ENCODE data around the gene DDRGK1.

Gene DDRGK1

DNA sequence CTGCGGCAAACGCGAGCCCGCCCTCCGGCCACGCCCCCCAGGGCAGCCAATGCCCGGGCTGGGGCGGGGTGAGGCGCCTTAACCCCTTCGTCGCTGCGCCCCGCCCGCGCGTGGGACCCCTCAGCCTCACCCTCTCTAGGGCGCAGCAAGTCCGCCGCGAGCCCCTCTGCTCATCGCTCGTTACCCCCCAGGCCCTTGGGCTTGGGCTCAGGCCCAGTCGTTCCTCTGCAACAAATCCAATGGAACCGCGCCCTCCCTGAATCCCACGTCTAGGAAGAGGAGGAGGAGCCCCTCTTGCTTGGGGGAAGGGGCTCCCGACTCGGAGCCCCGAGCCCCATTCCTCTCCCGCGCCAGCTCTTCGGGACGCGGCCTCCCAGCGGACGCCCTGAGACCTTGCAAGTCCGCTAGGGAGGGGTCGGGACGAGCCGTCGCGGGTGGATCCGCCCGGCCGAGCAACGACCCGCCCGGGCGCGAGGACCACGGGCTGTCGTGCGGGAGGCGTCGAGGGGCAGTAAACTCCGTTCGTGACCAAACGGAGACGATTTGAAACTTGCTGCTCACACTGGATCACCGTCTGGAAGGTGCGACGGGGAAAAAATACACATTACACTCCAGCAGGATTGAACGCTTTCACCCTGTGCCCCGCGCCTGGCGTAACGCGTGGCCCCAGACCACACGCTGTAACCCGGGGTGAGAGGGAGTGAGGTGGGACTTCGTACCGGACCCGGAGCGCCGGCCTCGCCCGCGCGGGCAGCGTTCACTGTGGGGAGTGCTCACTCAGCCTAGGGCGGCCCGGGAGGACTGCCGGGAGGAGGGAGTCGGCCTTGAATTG, 30.7 kb downstream of the DDRGK1 start:
- H3K27me3 ChIP-seq (ENCODE audit: insufficient read depth, low read length), result peaks cover 12% of the 10 kb centered on the region; the same call in 1 of the 2 replicates
- peak overlapping the region; percentile 58 for H3K27ac ChIP-seq (ENCODE audit: low read length)

DNA sequence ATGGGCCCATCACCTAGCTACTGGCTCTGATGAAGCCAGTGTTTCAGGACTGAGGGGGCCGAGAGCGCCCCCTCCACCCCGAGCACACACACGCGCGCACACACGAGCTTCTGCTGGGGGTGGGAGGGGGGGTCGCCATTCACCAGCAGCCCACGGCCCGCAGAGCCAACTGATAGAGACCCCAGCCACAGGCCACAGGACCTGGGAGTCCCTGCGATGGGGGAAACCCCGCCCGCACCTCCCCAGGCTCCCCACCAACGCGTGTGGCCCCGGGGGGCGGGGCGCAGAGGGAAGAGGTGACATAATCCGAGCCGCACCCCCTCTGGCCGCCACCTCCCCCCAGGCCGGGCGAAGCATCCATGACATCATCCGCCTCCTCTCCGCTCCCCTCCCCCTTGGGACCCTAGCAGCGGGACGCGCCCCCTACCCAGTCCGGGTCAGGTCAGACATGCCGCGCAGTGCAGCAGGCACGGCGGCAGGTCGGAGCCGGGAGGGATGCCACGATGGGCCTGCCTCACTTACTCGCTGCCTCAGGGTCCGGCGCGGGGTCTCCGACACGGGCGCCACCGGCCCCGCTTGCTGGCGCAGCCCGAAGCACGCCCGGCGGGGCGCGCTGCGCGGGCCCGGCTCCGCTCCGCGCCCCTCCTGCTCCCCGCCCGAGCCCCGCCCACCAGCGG, 31.4 kb downstream of the DDRGK1 start, which contains the start of gene LZTS3:
Gene LZTS3, minus strand, starts transcription at position 617 of the 677 bp plus-strand sequence. CDS start 6,386 bp downstream, outside the sequence.
- peak within 1 kb of the TSS; percentile 92 for H3K4me3 ChIP-seq (ENCODE audit: low read length)
- H3K27me3 ChIP-seq (ENCODE audit: insufficient read depth, low read length), result peaks cover 17% of the 10 kb centered on the region; the same call in 1 of the 2 replicates
- H3K4me1 ChIP-seq (ENCODE audit: insufficient read depth, low read length), result peaks cover 27% of the 10 kb centered on the region; the same call in 1 of the 2 replicates
- H3K9ac ChIP-seq (ENCODE audit: low read depth, low read length), result peak within 1 kb of the TSS; percentile 88
- H3K9me3 ChIP-seq (ENCODE audit: insufficient read depth, low read depth, low read length), result no peaks in the 10 kb centered on the region
- peak within 1 kb of the TSS; percentile 58 for H3K27ac ChIP-seq (ENCODE audit: low read length)
- no peaks in the 10 kb centered on the region for H3K36me3 ChIP-seq (ENCODE audit: insufficient read depth, low read depth, low read length)

More for the DNA sequence above, 30.7 kb downstream of the DDRGK1 start:
- peak overlapping the region; percentile 92 for H3K4me3 ChIP-seq (ENCODE audit: low read length)
- H3K9ac ChIP-seq (ENCODE audit: low read depth, low read length), result peak overlapping the region; percentile 88
- no peaks in the 10 kb centered on the region for H3K9me3 ChIP-seq (ENCODE audit: insufficient read depth, low read depth, low read length)
- H3K4me1 ChIP-seq (ENCODE audit: insufficient read depth, low read length), result peaks cover 23% of the 10 kb centered on the region; the same call in 1 of the 2 replicates
- no peaks in the 10 kb centered on the region for H3K36me3 ChIP-seq (ENCODE audit: insufficient read depth, low read depth, low read length)

DNA sequence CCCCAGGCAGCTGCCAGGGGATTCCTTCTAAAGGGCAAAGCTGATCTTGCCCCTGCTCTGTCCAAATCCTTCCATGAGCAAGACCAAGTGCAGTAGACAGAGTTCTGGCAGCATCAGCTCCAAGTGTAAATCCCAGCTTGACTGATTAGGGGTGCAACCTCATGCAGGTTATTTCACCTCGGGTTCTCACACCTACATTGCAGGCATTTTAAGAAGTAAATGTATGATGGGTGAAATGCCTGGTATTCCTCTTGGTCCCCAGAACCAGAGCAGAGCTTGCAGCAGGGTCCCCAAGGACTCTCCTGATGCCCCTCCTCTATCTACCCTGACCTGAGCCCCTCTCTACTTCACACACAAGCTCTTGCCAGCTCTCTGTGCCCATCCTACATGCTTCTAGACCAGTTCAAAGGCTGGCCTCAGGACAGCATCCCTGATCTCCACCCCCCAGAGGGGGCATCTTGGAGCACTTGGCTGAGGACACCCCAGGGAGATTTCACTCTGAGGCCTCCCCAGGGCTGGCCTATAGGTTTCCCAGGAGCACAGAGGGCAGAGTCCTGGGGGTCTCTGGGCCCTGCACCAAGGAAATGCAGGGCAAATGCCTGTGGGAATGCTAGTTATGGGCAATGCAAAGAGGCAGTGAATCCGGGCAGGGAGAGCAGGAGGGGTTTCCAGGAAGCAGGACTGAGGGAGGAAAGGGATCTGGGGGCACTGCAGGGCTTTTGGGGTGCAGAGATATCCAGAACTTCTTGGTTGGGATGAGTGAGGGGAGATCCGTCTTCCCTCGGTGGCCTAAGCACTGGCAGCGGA, 32.2 kb downstream of the DDRGK1 start:
- Histone ChIP-seq H3K27ac (ENCODE audit: low read length) (no peak overlapping the region), H3K4me3 (ENCODE audit: low read length) (peak overlapping the region; percentile 92), H3K9ac (ENCODE audit: low read depth, low read length) (peak overlapping the region; percentile 83; the same call in 1 of the 2 replicates), H3K27me3 (ENCODE audit: insufficient read depth, low read length) (peaks cover 25% of the 10 kb centered on the region), H3K9me3 (ENCODE audit: insufficient read depth, low read depth, low read length) (no peaks in the 10 kb centered on the region), H3K4me1 (ENCODE audit: insufficient read depth, low read length) (peaks cover 29% of the 10 kb centered on the region; the same call in 1 of the 2 replicates), H3K36me3 (ENCODE audit: insufficient read depth, low read depth, low read length) (no peaks in the 10 kb centered on the region)

DNA sequence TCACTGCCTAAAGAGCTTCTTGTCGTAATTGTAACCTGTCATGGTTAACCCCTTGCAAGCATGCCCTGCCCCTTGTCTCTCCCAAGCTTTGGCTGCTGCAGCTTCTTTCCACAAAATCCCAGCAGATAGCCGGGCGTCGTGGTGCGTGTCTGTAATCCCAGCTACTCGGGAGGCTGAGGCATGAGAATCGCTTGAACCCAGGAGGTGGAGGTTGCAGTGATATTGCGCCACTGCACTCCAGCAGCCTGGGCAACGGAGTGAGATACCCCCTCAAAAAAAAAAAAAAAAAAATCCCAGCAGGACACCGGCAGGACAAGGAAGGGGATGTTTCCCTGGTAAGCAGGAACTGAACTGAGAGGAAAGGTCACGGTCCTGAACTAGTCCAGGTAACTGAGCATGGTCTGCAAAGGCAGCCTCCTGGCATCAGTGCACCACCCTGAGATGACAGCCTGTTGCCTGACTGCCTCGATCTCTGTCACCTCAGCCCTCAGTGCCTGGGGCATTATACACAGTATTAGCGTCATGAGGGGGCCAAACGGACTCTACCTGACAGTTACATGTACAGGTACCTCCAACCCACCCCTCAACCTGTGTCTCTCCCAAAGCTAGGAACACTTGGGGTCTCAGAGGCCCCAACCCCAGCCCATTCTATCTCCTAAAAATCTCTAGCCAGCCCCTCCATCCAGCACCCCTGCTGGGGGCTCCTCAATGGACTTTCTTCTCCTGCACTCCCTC, 32.9 kb downstream of the DDRGK1 start:
- Histone ChIP-seq H3K9me3 (ENCODE audit: insufficient read depth, low read depth, low read length) (no peaks in the 10 kb centered on the region), H3K27me3 (ENCODE audit: insufficient read depth, low read length) (peaks cover 28% of the 10 kb centered on the region), H3K36me3 (ENCODE audit: insufficient read depth, low read depth, low read length) (no peaks in the 10 kb centered on the region), H3K4me1 (ENCODE audit: insufficient read depth, low read length) (peaks cover 29% of the 10 kb centered on the region; the same call in 1 of the 2 replicates), H3K4me3 (ENCODE audit: low read length) (peak overlapping the region; percentile 92; the same call in 1 of the 2 replicates), H3K27ac (ENCODE audit: low read length) (no peak overlapping the region), H3K9ac (ENCODE audit: low read depth, low read length) (no peak overlapping the region)

DNA sequence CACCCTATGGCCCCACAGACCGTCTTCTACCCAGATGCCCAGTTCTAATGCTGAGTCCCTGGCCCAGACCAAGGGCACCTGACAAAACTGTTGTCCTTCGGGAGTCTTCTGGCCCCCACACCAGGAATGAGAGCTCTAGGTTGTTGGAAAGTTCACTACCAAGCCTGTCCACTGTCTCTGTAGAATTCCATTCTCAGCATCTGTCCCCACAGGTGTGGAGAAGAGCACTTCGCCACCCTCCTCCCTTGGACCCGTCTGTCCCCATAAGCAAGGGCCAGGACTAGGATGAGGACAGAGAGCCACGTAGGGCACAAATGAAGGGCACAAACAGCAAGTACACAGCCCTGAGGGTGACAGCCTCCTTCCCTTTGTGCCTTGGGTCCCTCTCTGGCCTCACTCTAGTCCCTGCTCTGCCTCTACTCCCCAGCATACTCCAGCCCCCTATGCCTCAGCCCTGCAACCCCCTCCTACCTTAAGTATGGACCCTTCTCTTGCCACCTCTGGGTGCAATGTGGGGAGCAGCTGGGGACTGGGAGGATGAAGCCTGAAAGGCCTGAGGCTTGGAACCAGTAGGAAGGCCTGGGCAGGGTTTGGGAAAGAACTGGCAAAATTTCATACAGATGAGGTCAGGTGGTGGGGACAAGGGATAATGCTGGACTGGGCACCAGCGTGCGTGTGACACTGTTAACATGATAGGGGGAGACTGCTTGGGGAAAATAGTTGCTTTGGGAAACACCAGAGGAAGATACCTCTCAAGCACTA, 35.5 kb downstream of the DDRGK1 start:
- Histone ChIP-seq H3K9me3 (ENCODE audit: insufficient read depth, low read depth, low read length) (no peaks in the 10 kb centered on the region), H3K27me3 (ENCODE audit: insufficient read depth, low read length) (peaks cover 28% of the 10 kb centered on the region), H3K4me1 (ENCODE audit: insufficient read depth, low read length) (peaks cover 18% of the 10 kb centered on the region; the same call in 1 of the 2 replicates), H3K27ac (ENCODE audit: low read length) (no peak overlapping the region), H3K36me3 (ENCODE audit: insufficient read depth, low read depth, low read length) (no peaks in the 10 kb centered on the region), H3K4me3 (ENCODE audit: low read length) (peak overlapping the region; percentile 77; the same call in 1 of the 2 replicates), H3K9ac (ENCODE audit: low read depth, low read length) (peak overlapping the region; percentile 76; the same call in 1 of the 2 replicates)

DNA sequence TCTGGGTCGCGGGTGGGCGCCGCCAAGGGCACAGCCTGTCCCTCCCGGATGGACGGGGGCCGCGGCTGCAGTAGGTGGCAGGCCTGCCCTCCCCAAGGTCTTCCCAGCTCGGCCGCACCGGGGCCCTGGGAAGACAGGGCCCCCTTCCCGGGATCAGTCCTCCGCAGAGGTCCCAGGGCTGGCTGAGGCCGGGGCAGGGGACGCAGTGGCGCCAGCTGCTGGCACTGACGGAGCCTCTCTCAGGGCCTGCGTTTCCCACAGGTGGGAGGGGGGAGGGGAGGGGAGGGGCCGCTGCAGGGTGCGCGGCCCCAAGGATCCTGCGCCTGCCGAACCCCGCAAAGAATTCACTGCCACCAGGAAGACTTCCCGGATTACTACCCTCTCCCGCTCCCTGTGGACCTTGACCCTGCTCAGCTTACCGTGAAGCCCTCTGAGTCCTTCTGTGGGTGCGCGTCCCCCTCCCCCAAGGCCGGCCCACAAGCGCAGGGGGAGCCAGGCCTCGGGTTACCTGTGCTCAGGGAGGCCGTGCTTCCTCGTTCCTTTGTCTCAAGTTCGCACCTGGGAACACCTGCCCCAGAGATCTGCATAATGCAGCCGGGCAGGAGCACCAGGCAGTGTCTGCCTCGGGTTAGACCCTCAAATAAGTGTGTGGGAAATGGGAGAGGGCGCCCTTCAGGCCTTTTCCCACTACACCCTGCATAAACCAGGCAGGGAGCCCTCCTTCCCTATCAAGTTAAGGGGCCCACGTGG, 36.2 kb downstream of the DDRGK1 start:
- Histone ChIP-seq H3K27me3 (ENCODE audit: insufficient read depth, low read length) (peaks cover 28% of the 10 kb centered on the region), H3K27ac (ENCODE audit: low read length) (no peak overlapping the region), H3K9ac (ENCODE audit: low read depth, low read length) (peak overlapping the region; percentile 76; the same call in 1 of the 2 replicates), H3K36me3 (ENCODE audit: insufficient read depth, low read depth, low read length) (no peaks in the 10 kb centered on the region), H3K4me1 (ENCODE audit: insufficient read depth, low read length) (peaks cover 18% of the 10 kb centered on the region; the same call in 1 of the 2 replicates), H3K4me3 (ENCODE audit: low read length) (peak overlapping the region; percentile 77), H3K9me3 (ENCODE audit: insufficient read depth, low read depth, low read length) (no peaks in the 10 kb centered on the region)

DNA sequence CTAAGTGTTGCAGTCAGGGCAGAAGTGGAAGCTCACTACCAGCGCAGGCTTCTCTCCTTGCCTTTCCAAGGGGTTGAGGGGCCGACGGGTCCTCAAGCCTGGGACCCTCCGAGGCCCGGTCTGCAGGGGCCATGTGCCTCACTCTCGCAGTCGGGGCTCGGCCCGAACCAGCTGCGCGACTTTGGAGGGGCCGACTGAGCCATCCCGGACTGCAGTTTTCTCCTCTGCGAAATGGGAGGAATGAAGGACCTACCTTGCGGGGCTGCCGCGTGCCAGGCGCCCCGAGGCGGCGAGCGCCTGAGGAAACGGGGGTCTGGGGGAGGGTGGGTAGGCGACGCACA, 36.8 kb downstream of the DDRGK1 start:
- no peaks in the 10 kb centered on the region for H3K36me3 ChIP-seq (ENCODE audit: insufficient read depth, low read depth, low read length)
- no peaks in the 10 kb centered on the region for H3K9me3 ChIP-seq (ENCODE audit: insufficient read depth, low read depth, low read length)
- peaks cover 18% of the 10 kb centered on the region; the same call in 1 of the 2 replicates for H3K4me1 ChIP-seq (ENCODE audit: insufficient read depth, low read length)
- H3K27me3 ChIP-seq (ENCODE audit: insufficient read depth, low read length), result peaks cover 28% of the 10 kb centered on the region
- H3K4me3 ChIP-seq (ENCODE audit: low read length), result peak overlapping the region; percentile 77; the same call in 1 of the 2 replicates
- no peak overlapping the region for H3K27ac ChIP-seq (ENCODE audit: low read length)
- peak overlapping the region; percentile 76; the same call in 1 of the 2 replicates for H3K9ac ChIP-seq (ENCODE audit: low read depth, low read length)

DNA sequence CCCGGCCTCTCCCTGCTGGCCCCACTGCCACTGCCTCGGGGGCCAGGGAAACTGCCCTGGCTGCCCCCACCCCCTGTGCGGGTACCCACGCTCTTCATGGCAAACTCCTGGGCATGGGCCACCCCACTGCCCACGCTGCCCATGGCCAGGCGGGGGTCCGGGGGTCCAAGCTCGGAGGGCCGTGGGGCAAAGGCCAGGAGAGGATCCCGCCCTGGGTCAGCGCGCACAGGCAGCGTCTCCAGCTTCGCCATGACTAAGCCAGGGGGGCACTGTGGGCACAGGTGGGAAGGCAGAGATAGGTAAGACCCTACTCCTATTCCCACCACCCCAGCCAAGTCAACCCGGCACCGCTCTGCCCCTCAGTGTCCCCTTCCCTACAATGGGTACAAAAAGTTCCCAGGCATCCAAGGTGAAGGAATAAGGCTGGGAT, 37.6 kb downstream of the DDRGK1 start:
- no peak overlapping the region for H3K4me3 ChIP-seq (ENCODE audit: low read length)
- H3K4me1 ChIP-seq (ENCODE audit: insufficient read depth, low read length), result peaks cover 10% of the 10 kb centered on the region; the same call in 1 of the 2 replicates
- H3K27ac ChIP-seq (ENCODE audit: low read length), result no peak overlapping the region
- H3K36me3 ChIP-seq (ENCODE audit: insufficient read depth, low read depth, low read length), result no peaks in the 10 kb centered on the region
- no peak overlapping the region; the same call in 1 of the 2 replicates for H3K9ac ChIP-seq (ENCODE audit: low read depth, low read length)
- peaks cover 21% of the 10 kb centered on the region for H3K27me3 ChIP-seq (ENCODE audit: insufficient read depth, low read length)
- no peaks in the 10 kb centered on the region for H3K9me3 ChIP-seq (ENCODE audit: insufficient read depth, low read depth, low read length)

DNA sequence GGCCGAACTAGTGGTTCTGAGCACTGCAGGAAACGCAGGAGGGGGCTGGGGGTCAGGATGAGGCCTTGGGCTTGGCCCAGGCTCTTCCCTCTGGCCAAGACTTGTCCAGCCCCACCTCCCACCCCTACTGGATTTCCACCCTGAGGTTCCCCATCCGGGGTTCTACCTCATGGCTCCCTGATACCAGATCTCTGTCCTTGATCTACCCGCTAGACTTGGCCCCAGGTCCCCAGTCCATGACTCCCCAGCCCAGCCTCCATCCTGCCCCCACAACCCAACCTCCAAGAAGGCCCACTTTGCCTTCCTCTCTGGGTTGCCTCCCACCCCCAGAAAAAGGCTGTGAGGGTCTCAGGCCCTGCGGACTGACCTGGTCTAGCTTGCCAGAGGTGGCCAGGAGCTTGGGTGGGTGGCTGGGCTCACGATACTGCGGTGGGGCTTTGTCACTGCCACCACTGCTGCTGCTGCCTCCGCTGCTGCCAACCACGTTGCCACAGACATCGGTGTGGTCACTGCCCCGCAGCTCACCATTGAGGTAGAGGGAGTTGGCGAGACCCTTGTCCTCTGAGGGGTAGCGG, 38.1 kb downstream of the DDRGK1 start:
- Histone ChIP-seq H3K9me3 (ENCODE audit: insufficient read depth, low read depth, low read length) (no peaks in the 10 kb centered on the region), H3K4me3 (ENCODE audit: low read length) (no peak overlapping the region), H3K9ac (ENCODE audit: low read depth, low read length) (no peak overlapping the region), H3K36me3 (ENCODE audit: insufficient read depth, low read depth, low read length) (no peaks in the 10 kb centered on the region), H3K4me1 (ENCODE audit: insufficient read depth, low read length) (peaks cover 8% of the 10 kb centered on the region; the same call in 1 of the 2 replicates), H3K27me3 (ENCODE audit: insufficient read depth, low read length) (peaks cover 21% of the 10 kb centered on the region), H3K27ac (ENCODE audit: low read length) (no peak overlapping the region)
